ENCODE measurements around the gene RUNX2. TPM values are rescaled to one million over a fixed set of nuclear protein-coding genes. Genes with fewer than 3 reads are reported as not detected.

The RUNX2 gene
- total and polyA plus RNA-seq, 4 donors = 0.09 to 1.5 (median 0.75) TPM

DNA sequence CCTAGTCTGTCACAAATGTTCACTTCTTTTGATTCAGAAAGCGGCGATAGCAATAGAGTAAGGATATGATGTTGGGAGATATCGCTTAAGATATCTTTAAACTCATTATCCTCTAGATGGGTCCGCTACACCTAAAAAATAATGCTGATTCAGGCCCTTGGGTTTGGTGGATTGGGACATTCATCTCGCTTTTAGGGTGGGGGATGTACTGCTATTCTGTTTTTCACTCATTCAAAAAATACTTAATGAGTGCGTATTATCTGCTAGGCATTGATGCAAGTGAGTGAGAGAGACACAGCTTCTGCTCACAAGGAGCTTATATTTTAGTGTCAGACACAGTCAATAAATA is 167.9 kb downstream of the RUNX2 start (continued):
- TF ChIP-seq ZBTB33 (IDR thresholded peaks at IDR 0.05) (no peak), CTCF (IDR thresholded peaks at IDR 0.05; ENCODE audit: low read depth, low read length, missing input control) (no peak), RAD21 (IDR thresholded peaks at IDR 0.05) (no peak), FOXA1 (IDR thresholded peaks at IDR 0.05) (no peak), HNF4A (conservative IDR thresholded peaks at IDR 0.05) (no peak), SP1 (IDR thresholded peaks at IDR 0.05) (no peak)

DNA sequence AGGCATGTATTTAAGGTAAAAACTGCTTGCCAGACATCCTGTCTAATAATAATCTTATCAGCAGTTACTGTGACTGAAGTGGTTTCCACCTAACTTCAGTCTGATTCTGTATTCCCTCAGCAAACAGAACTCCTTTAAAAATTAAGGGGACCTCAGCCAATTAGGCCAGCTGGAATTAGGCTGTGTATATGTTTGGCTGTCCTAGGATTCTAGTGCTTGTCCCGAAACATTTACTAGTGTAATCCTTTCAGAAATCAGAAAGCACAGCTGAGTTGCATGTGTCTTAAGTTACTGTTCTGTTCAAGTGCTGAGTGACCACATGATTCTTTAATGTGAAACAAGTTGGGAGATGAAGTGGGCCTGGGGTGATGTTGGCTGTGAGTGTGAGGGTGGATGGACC is 170.5 kb downstream of the RUNX2 start:
- Histone ChIP-seq H3K9me3 (ENCODE audit: control insufficient read depth in 4 of 4, low read length in 3 of 4) (no peaks in the 10 kb centered on the region), H3K9ac (ENCODE audit: low read depth in 1 of 2, low read length in 2 of 2) (no peak overlapping the region), H3K4me3 (ENCODE audit: low read depth in 1 of 3, low read length in 3 of 3) (no peak overlapping the region), H3K27ac (ENCODE audit: low read depth in 1 of 2, low read length in 2 of 2) (no peak overlapping the region), H3K27me3 (ENCODE audit: control insufficient read depth in 4 of 4, insufficient read depth in 4 of 4, low read length in 3 of 4) (no peaks in the 10 kb centered on the region), H3K36me3 (ENCODE audit: control insufficient read depth in 4 of 4, insufficient read depth in 3 of 4, low read depth in 1 of 4, low read length in 3 of 4) (no peaks in the 10 kb centered on the region), H3K4me1 (ENCODE audit: control insufficient read depth in 4 of 4, insufficient read depth in 4 of 4, low read length in 3 of 4) (no peaks in the 10 kb centered on the region)
- WGBS = 89% methylated on average over 1 of the region's 1 CpG
- DNase-seq (ENCODE audit: low spot score) = no peak
- TF ChIP-seq RXRA (IDR thresholded peaks at IDR 0.05) (no peak), JUND (IDR thresholded peaks at IDR 0.05) (no peak), YY1 (IDR thresholded peaks at IDR 0.05) (no peak), RAD21 (IDR thresholded peaks at IDR 0.05) (no peak), CTCF (IDR thresholded peaks at IDR 0.05; ENCODE audit: low read depth, low read length, missing input control) (no peak), EGR1 (IDR thresholded peaks at IDR 0.05; ENCODE audit: low read depth in 2 of 2) (no peak), HNF4G (IDR thresholded peaks at IDR 0.05) (no peak), FOXA1 (IDR thresholded peaks at IDR 0.05) (no peak), NR2F2 (IDR thresholded peaks at IDR 0.05) (no peak), SP1 (IDR thresholded peaks at IDR 0.05) (no peak), FOXA2 (IDR thresholded peaks at IDR 0.05) (no peak), GABPA (IDR thresholded peaks at IDR 0.05 in 1 of 2, conservative IDR thresholded peaks at IDR 0.05 in 1 of 2) (no peak), ZBTB33 (IDR thresholded peaks at IDR 0.05) (no peak), HNF4A (conservative IDR thresholded peaks at IDR 0.05) (no peak), TAF1 (conservative IDR thresholded peaks at IDR 0.05) (no peak)
- TF ChIP-seq, protein P1, sequence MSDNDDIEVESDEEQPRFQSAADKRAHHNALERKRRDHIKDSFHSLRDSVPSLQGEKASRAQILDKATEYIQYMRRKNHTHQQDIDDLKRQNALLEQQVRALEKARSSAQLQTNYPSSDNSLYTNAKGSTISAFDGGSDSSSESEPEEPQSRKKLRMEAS (IDR thresholded peaks at IDR 0.05) = no peak

Data from liver (tissue), 9 donors.